IMR-90 (cell line): Measurements from ENCODE around the gene TSPEAR. TPM values are rescaled to one million over a fixed set of nuclear protein-coding genes. Genes with fewer than 3 reads are reported as not detected.

Experiments
- ATAC-seq: fragments of 200-7000 bp; cut with Tn5 transposase; 2 replicates; pipeline ENCODE4 v1.9.1; 2020; ENCODE audit warnings: low read depth, mild to moderate bottlenecking, moderate library complexity
- BruUV-seq: library from RNA; stranded (reverse); fragments of 400-500 nt; replicated peaks from 2 replicates; lab custom pipeline; 2021; lab: Mats Ljungman, UMichigan
- CTCF ChIA-PET: fragments of 300-600 bp; formaldehyde crosslinking; extraction: SDS; loops from one replicate; lab custom pipeline; 2021; ENCODE audit warnings: antibody characterized with exemption; lab: Yijun Ruan, JAX
- POLR2A ChIA-PET: fragments of 300-600 bp; sonication (Branson Sonifier 250); formaldehyde crosslinking; loops from one replicate; lab custom pipeline; 2022; ENCODE audit warnings: antibody characterized with exemption; ENCODE audit not compliant: unreplicated experiment; lab: Charles Lee
- DNase-seq: peaks from one replicate; pipeline ENCODE4 v3.0.0; 2013
- H2AFZ ChIP-seq: replicated peaks from 2 replicates; pipeline ENCODE3; 2013; ENCODE audit warnings: low read length, mild to moderate bottlenecking; ENCODE audit not compliant: poor library complexity
- H2AK5ac ChIP-seq: 2 replicates; pipeline ENCODE4 v1.6.1; 2013; ENCODE audit warnings: low read depth, low read length, inconsistent platforms
- H2AK9ac ChIP-seq: replicated peaks from 2 replicates; pipeline ENCODE3; 2013; ENCODE audit warnings: mild to moderate bottlenecking, low read depth, low read length, moderate library complexity; ENCODE audit not compliant: poor library complexity
- H2BK120ac ChIP-seq: 2 replicates; pipeline ENCODE4 v1.6.1; 2013; ENCODE audit warnings: low read depth, low read length, inconsistent platforms
- H2BK15ac ChIP-seq: 3 replicates; pipeline ENCODE4 v1.6.1; 2013; ENCODE audit warnings: low read depth, low read length, inconsistent platforms
- H2BK20ac ChIP-seq: 2 replicates; pipeline ENCODE4 v1.6.1; 2013; ENCODE audit warnings: low read depth, mild to moderate bottlenecking, inconsistent platforms, low read length, moderate library complexity
- H2BK5ac ChIP-seq: 2 replicates; pipeline ENCODE4 v1.6.1; 2013; ENCODE audit warnings: mild to moderate bottlenecking, low read depth, low read length, inconsistent platforms; ENCODE audit not compliant: poor library complexity, severe bottlenecking
- H3K14ac ChIP-seq: replicated peaks from 2 replicates; pipeline ENCODE4 v1.6.1; 2013; ENCODE audit warnings: low read depth, low read length, inconsistent platforms
- H3K18ac ChIP-seq: 2 replicates; pipeline ENCODE4 v1.6.1; 2013; ENCODE audit warnings: low read depth, low read length, control low read depth
- H3K23ac ChIP-seq: 2 replicates; pipeline ENCODE4 v1.6.1; 2013; ENCODE audit warnings: low read depth, low read length, inconsistent platforms
- H3K27ac ChIP-seq: 2 replicates; pipeline ENCODE4 v1.5.1; 2013; ENCODE audit warnings: mild to moderate bottlenecking, control low read depth, low read length; ENCODE audit not compliant: insufficient read depth
- H3K27me3 ChIP-seq: 2 replicates; pipeline ENCODE4 v1.6.1; 2013; ENCODE audit warnings: low read length; ENCODE audit not compliant: control insufficient read depth, insufficient read depth
- H3K36me3 ChIP-seq: 2 replicates; pipeline ENCODE4 v1.6.1; 2013; ENCODE audit warnings: low read length, mixed read lengths; ENCODE audit not compliant: control insufficient read depth, insufficient read depth
- H3K4ac ChIP-seq: 2 replicates; pipeline ENCODE4 v1.6.1; 2013; ENCODE audit warnings: low read depth, low read length, inconsistent platforms
- H3K4me1 ChIP-seq: 2 replicates; pipeline ENCODE4 v1.6.1; 2013; ENCODE audit warnings: low read length, mixed read lengths; ENCODE audit not compliant: control insufficient read depth, insufficient read depth
- H3K4me2 ChIP-seq: 2 replicates; pipeline ENCODE4 v1.6.1; 2013; ENCODE audit warnings: low read depth, mild to moderate bottlenecking, control low read depth, low read length, moderate library complexity
- H3K4me3 ChIP-seq: 2 replicates; pipeline ENCODE4 v1.5.1; 2013; ENCODE audit warnings: low read depth, mild to moderate bottlenecking, control low read depth, low read length, moderate library complexity; ENCODE audit not compliant: insufficient read depth
- H3K56ac ChIP-seq: 2 replicates; pipeline ENCODE4 v1.6.1; 2013; ENCODE audit warnings: low read length, inconsistent platforms; ENCODE audit not compliant: insufficient read depth; ENCODE audit errors: extremely low read depth
- H3K79me1 ChIP-seq, 2 experiments: 2 replicates each; pipeline ENCODE4 v1.6.1; 2013; ENCODE audit warnings: low read length in 2 of 2, inconsistent platforms in 1 of 2, low read depth in 1 of 2
- H3K9ac ChIP-seq: 2 replicates; pipeline ENCODE4 v1.6.1; 2013; ENCODE audit warnings: low read depth, low read length, control low read depth
- H3K9me1 ChIP-seq: 2 replicates; pipeline ENCODE4 v1.6.1; 2013; ENCODE audit warnings: low read length, inconsistent platforms; ENCODE audit not compliant: insufficient read depth
- H3K9me3 ChIP-seq: 2 replicates; pipeline ENCODE4 v1.6.1; 2013; ENCODE audit warnings: low read length; ENCODE audit not compliant: control insufficient read depth, insufficient read depth
- H4K20me1 ChIP-seq: 2 replicates; pipeline ENCODE4 v1.6.1; 2013; ENCODE audit warnings: low read length, inconsistent platforms; ENCODE audit not compliant: insufficient read depth
- H4K5ac ChIP-seq: 2 replicates; pipeline ENCODE4 v1.6.1; 2013; ENCODE audit warnings: mild to moderate bottlenecking, low read depth, low read length, control low read depth
- H4K8ac ChIP-seq, 2 experiments: 2 replicates each; pipeline ENCODE4 v1.6.1; 2013; ENCODE audit warnings: low read depth in 2 of 2, low read length in 2 of 2, control low read depth in 1 of 2, inconsistent platforms in 1 of 2
- H4K91ac ChIP-seq: 2 replicates; pipeline ENCODE4 v1.6.1; 2013; ENCODE audit warnings: low read depth, low read length, inconsistent platforms; ENCODE audit not compliant: insufficient read depth
- BHLHE40 ChIP-seq: fragments of 150-350 bp; IDR thresholded peaks from 2 replicates; pipeline ENCODE4 v1.6.1; 2016; ENCODE audit warnings: mild to moderate bottlenecking, low read depth, low read length
- CEBPB ChIP-seq: IDR thresholded peaks from 2 replicates; pipeline ENCODE4 v1.6.1; 2012; ENCODE audit warnings: low read depth, low read length, improper control_type of control experiment
- CHD1 ChIP-seq: IDR thresholded peaks from 2 replicates; pipeline ENCODE4 v1.6.1; 2012; ENCODE audit warnings: low read depth, low read length, improper control_type of control experiment
- FOS ChIP-seq: fragments of 150-350 bp; IDR thresholded peaks from 2 replicates; pipeline ENCODE4 v1.6.1; 2016; ENCODE audit warnings: low read depth, low read length
- MAFK ChIP-seq: IDR thresholded peaks from 2 replicates; pipeline ENCODE4 v1.6.1; 2012; ENCODE audit warnings: low read depth, low read length, improper control_type of control experiment
- MAZ ChIP-seq: IDR thresholded peaks from 2 replicates; pipeline ENCODE4 v1.6.1; 2012; ENCODE audit warnings: low read depth, mild to moderate bottlenecking, low read length, improper control_type of control experiment, moderate library complexity, borderline replicate concordance
- MXI1 ChIP-seq: IDR thresholded peaks from 2 replicates; pipeline ENCODE4 v1.6.1; 2012; ENCODE audit warnings: low read depth, mild to moderate bottlenecking, low read length, moderate library complexity, borderline replicate concordance
- NFE2L2 ChIP-seq: fragments of 150-350 bp; IDR thresholded peaks from 2 replicates; pipeline ENCODE4 v1.6.1; 2016; ENCODE audit warnings: low read depth, mild to moderate bottlenecking, low read length
- RAD21 ChIP-seq: IDR thresholded peaks from 2 replicates; pipeline ENCODE4 v1.6.1; 2012; ENCODE audit warnings: low read length, improper control_type of control experiment
- RCOR1 ChIP-seq: IDR thresholded peaks from 2 replicates; pipeline ENCODE4 v1.6.1; 2012; ENCODE audit warnings: mild to moderate bottlenecking, low read length, improper control_type of control experiment; ENCODE audit not compliant: insufficient replicate concordance
- RFX5 ChIP-seq: IDR thresholded peaks from 2 replicates; pipeline ENCODE4 v1.8.0; 2012; ENCODE audit warnings: low read depth, mild to moderate bottlenecking, low read length, moderate library complexity
- SMC3 ChIP-seq: fragments of 150-350 bp; IDR thresholded peaks from 2 replicates; pipeline ENCODE4 v1.6.1; 2016; ENCODE audit warnings: low read depth, mild to moderate bottlenecking, antibody characterized with exemption, low read length, moderate library complexity
- WGBS, 2 experiments: methylation state at CpG; one replicate each; pipeline versions ENCODE4 v1.1.5 to v1.1.7; 2013; ENCODE audit warnings: missing lambda C conversion rate in 2 of 2; ENCODE audit not compliant: insufficient read length in 1 of 2; ENCODE audit errors: extremely low coverage in 2 of 2; 5-methylcytosine and 5-hydroxymethylcytosine counted together
- dilution Hi-C: fragments of 300-500 bp; cut with HindIII; formaldehyde crosslinking; loops from one replicate; pipeline ENCODE4 v1.14.3; 2018; ENCODE audit warnings: low sequenced_read_pairs; ENCODE audit not compliant: unreplicated experiment
- in situ Hi-C: fragments of 300-500 bp; cut with MboI; formaldehyde crosslinking; loops from 3 replicates; pipeline ENCODE4 v1.14.3; 2019; ENCODE audit warnings: low sequenced_read_pairs, inconsistent platforms, mixed read lengths
- intact Hi-C: fragments of 100-400 bp; cut with micrococcal nuclease; formaldehyde crosslinking; loops from 2 replicates; pipeline ENCODE4 v1.10.0; 2022
- polyA plus RNA-seq, 3 experiments: library from polyadenylated mRNA; depleted of rRNA; stranded (reverse); fragments of >200 nt; gene quantifications; 2 replicates each; pipeline ENCODE4 v1.2.3, GENCODE V29; 2012; ENCODE audit warnings: low replicate concordance in 1 of 3
- total RNA-seq: library from RNA; depleted of rRNA; stranded (reverse); fragments of >200 nt; gene quantifications from 2 replicates; pipeline ENCODE4 v1.2.3, GENCODE V29; 2012
- TF ChIP-seq, protein P1 (sequence below): fragments of 150-350 bp; IDR thresholded peaks from 2 replicates; pipeline ENCODE4 v1.6.1; 2017; ENCODE audit warnings: mild to moderate bottlenecking, antibody characterized with exemption, low read length, low read depth
- TF ChIP-seq, protein P2 (sequence below): conservative IDR thresholded peaks from 2 replicates; pipeline ENCODE4 v1.5.1; 2012; ENCODE audit warnings: mild to moderate bottlenecking, low read depth, low read length, improper control_type of control experiment

Gene TSPEAR
- total and polyA plus RNA-seq, 2 of the 4 experiments (the other 2 are of a cell fraction), result not detected

DNA sequence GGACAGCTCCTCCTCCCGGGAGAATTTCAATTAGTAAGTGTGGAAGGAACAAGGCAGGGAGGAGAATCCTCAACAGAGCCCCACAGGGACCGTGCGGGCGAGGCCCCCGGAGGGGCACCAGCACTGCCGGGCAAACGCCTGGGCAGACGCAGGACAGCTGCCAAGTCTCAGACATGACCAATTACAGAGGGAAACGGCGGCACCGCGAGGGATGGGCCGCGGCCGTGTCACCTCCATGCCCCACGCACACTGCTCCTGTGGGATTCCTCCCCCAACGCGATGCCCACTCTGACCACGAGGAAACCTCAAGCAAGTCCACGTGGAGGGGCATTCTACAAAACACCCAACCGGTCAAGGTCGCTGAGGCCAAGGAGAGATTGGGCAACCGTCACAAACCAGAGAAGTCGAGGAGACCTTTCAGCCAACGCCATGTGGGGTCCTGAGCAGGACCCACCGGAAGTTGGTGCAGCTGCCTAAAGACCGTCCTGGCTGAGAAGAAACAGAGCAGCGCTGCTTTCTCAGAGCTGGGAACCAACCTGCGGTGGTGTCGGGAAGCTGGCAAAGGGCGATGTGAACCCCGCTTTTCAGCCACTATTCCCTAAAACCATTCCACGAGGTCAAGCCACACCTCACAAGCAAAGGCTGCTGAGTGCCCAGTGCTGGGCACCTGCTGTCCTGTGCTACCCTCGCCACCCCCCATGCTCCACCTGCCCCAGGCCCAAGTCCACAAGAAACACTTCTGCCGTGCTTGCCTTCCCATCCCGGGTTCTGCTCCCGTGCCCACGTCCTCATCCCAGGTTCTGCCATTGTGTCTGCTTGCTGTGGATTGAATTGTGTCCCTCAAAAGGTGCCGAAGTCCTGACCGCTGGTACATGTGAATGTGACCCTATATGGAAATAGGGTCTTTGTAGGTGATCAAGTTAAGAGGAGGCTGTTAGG, 139.3 kb downstream of the TSPEAR start:
- H3K18ac ChIP-seq, result no peak overlapping the region
- H4K91ac ChIP-seq, result no peak overlapping the region
- H2BK15ac ChIP-seq, result no peak overlapping the region
- H4K5ac ChIP-seq, result no peak overlapping the region
- no peak overlapping the region for H2AK9ac ChIP-seq
- H3K23ac ChIP-seq, result no peak overlapping the region
- no peak overlapping the region for H3K27ac ChIP-seq
- H4K8ac ChIP-seq, result no peak overlapping the region
- H3K79me1 ChIP-seq, result no peaks in the 10 kb centered on the region
- in situ Hi-C loops, result no loop called here
- ChIA-PET CTCF (no interaction called here), POLR2A (no interaction called here)
- H3K4ac ChIP-seq, result no peak overlapping the region
- H3K9ac ChIP-seq, result no peak overlapping the region
- peaks cover 4% of the 10 kb centered on the region for H3K9me3 ChIP-seq
- no peak overlapping the region for H2BK120ac ChIP-seq
- H4K20me1 ChIP-seq, result no peaks in the 10 kb centered on the region
- BruUV-seq, result no TSS peak
- H3K4me1 ChIP-seq, result no peaks in the 10 kb centered on the region
- H3K9me1 ChIP-seq, result no peaks in the 10 kb centered on the region
- H2AFZ ChIP-seq, result no peak overlapping the region
- H3K27me3 ChIP-seq, result peaks cover 3% of the 10 kb centered on the region; the same call in 1 of the 2 replicates
- DNase-seq (no peak), ATAC-seq (no peak)
- WGBS, 2 experiments, result 76% methylated on average over 19 of the region's 40 CpGs; no CpG with 5 or more reads in 1 of the 2 experiments
- no peak overlapping the region for H3K56ac ChIP-seq
- no peak overlapping the region for H3K4me2 ChIP-seq
- no peak overlapping the region for H2BK20ac ChIP-seq
- dilution Hi-C loops, result no loop called here
- no peak overlapping the region for H2BK5ac ChIP-seq
- no peaks in the 10 kb centered on the region for H3K36me3 ChIP-seq
- H3K4me3 ChIP-seq, result no peak overlapping the region
- H2AK5ac ChIP-seq, result no peak overlapping the region
- no peak overlapping the region for H3K14ac ChIP-seq
- intact Hi-C loops, result no loop called here
- TF ChIP-seq MXI1, result no peak
- no peak for TF ChIP-seq RFX5
- no peak for TF ChIP-seq CEBPB
- no peak for TF ChIP-seq MAFK
- TF ChIP-seq CHD1, result no peak
- no peak for TF ChIP-seq BHLHE40
- no peak for TF ChIP-seq RCOR1
- no peak for TF ChIP-seq MAZ
- no peak for TF ChIP-seq RAD21
- no peak for TF ChIP-seq FOS
- TF ChIP-seq, protein P1, sequence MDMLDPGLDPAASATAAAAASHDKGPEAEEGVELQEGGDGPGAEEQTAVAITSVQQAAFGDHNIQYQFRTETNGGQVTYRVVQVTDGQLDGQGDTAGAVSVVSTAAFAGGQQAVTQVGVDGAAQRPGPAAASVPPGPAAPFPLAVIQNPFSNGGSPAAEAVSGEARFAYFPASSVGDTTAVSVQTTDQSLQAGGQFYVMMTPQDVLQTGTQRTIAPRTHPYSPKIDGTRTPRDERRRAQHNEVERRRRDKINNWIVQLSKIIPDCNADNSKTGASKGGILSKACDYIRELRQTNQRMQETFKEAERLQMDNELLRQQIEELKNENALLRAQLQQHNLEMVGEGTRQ, result no peak
- TF ChIP-seq NFE2L2, result no peak
- TF ChIP-seq, protein P2, sequence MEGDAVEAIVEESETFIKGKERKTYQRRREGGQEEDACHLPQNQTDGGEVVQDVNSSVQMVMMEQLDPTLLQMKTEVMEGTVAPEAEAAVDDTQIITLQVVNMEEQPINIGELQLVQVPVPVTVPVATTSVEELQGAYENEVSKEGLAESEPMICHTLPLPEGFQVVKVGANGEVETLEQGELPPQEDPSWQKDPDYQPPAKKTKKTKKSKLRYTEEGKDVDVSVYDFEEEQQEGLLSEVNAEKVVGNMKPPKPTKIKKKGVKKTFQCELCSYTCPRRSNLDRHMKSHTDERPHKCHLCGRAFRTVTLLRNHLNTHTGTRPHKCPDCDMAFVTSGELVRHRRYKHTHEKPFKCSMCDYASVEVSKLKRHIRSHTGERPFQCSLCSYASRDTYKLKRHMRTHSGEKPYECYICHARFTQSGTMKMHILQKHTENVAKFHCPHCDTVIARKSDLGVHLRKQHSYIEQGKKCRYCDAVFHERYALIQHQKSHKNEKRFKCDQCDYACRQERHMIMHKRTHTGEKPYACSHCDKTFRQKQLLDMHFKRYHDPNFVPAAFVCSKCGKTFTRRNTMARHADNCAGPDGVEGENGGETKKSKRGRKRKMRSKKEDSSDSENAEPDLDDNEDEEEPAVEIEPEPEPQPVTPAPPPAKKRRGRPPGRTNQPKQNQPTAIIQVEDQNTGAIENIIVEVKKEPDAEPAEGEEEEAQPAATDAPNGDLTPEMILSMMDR, result no peak
- TF ChIP-seq SMC3, result no peak
